Measurements from ENCODE around the gene MICOS13.

DNA sequence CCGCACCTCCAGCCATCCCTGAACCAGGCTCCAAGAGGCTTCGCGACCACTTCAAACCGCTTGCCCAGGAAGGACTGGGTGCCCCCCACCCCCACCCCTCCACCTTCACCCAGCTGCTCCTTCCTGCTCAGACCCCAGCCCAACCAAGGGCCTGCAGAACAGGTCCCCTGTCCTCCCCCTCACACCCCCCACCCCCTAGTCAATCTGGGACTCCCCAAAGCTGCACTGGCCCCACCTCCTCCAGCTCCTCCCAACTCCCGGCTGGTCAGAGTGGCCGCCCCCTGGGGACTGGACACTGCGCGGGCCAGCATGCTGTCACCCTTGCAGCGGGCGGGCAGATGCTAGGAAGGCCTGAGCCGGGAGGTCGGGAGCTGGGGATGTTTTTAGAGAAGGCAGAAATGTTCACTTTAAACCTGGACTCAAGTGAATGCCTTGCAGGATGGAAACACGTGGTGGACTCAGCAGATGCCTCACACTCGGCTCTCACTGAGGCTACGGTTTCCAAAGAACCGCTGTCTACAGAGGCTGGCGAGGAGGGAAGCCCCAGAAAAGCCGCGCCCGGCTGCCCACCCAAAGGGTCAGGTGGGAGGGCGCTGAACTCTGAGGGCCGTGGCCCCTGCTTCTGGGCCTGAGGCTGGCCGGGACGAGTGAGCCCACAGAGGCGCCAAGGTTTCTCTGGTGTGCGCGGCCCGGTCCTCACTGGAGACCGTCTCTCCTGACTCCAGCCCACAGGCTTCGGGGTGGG, 17.7 kb upstream of the MICOS13 start:
- TF ChIP-seq MAX (IDR thresholded peaks at IDR 0.05; ENCODE audit: low read depth) (no peak), RFX5 (IDR thresholded peaks at IDR 0.05; ENCODE audit: low read length) (no peak), USF1 (IDR thresholded peaks at IDR 0.05; ENCODE audit: borderline replicate concordance, low read depth) (no peak), GATA2 (CRISPR knock-in tag; IDR thresholded peaks at IDR 0.05) (no peak), TEAD4 (IDR thresholded peaks at IDR 0.05; ENCODE audit: borderline replicate concordance, insufficient read depth) (no peak), EZH2phosphoT487 (IDR thresholded peaks at IDR 0.05; ENCODE audit: borderline replicate concordance, low read depth) (no peak), YY1 (IDR thresholded peaks at IDR 0.05; ENCODE audit: low read depth) (no peak), FOXJ3 (CRISPR knock-in tag; IDR thresholded peaks at IDR 0.05) (no peak), MXI1 (IDR thresholded peaks at IDR 0.05; ENCODE audit: low read depth, low read length) (no peak), POLR2AphosphoS5 (IDR thresholded peaks at IDR 0.05; ENCODE audit: low read depth, low read length) (no peak), NRF1 (IDR thresholded peaks at IDR 0.05; ENCODE audit: low read depth, low read length) (no peak)
- TF ChIP-seq, protein P1, sequence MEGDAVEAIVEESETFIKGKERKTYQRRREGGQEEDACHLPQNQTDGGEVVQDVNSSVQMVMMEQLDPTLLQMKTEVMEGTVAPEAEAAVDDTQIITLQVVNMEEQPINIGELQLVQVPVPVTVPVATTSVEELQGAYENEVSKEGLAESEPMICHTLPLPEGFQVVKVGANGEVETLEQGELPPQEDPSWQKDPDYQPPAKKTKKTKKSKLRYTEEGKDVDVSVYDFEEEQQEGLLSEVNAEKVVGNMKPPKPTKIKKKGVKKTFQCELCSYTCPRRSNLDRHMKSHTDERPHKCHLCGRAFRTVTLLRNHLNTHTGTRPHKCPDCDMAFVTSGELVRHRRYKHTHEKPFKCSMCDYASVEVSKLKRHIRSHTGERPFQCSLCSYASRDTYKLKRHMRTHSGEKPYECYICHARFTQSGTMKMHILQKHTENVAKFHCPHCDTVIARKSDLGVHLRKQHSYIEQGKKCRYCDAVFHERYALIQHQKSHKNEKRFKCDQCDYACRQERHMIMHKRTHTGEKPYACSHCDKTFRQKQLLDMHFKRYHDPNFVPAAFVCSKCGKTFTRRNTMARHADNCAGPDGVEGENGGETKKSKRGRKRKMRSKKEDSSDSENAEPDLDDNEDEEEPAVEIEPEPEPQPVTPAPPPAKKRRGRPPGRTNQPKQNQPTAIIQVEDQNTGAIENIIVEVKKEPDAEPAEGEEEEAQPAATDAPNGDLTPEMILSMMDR (IDR thresholded peaks at IDR 0.05) = no peak
- TF ChIP-seq, protein P2, sequence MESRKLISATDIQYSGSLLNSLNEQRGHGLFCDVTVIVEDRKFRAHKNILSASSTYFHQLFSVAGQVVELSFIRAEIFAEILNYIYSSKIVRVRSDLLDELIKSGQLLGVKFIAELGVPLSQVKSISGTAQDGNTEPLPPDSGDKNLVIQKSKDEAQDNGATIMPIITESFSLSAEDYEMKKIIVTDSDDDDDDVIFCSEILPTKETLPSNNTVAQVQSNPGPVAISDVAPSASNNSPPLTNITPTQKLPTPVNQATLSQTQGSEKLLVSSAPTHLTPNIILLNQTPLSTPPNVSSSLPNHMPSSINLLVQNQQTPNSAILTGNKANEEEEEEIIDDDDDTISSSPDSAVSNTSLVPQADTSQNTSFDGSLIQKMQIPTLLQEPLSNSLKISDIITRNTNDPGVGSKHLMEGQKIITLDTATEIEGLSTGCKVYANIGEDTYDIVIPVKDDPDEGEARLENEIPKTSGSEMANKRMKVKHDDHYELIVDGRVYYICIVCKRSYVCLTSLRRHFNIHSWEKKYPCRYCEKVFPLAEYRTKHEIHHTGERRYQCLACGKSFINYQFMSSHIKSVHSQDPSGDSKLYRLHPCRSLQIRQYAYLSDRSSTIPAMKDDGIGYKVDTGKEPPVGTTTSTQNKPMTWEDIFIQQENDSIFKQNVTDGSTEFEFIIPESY (IDR thresholded peaks at IDR 0.05; ENCODE audit: borderline replicate concordance, low read depth) = no peak

Measured in SK-N-SH (cell line).